Neutrophil (primary cell): ENCODE measurements around the gene VAV3.

Source experiments
- H3K27ac ChIP-seq: fragments of 200-600 bp; sonication (generic); 2 replicates; pipeline ENCODE4 v1.5.1; 2016; ENCODE audit warnings: mild to moderate bottlenecking, moderate library complexity
- H3K27me3 ChIP-seq: fragments of 200-600 bp; sonication (generic); 2 replicates; pipeline ENCODE4 v1.6.0; 2016; ENCODE audit warnings: mild to moderate bottlenecking
- H3K36me3 ChIP-seq: fragments of 200-600 bp; sonication (generic); 2 replicates; pipeline ENCODE4 v1.5.1; 2017
- H3K4me1 ChIP-seq, 2 experiments: fragments of 200-600 bp in 1 of 2; sonication (generic) in 1 of 2; 1 replicate in 1 of 2; 2 replicates in 1 of 2; pipeline versions ENCODE4 v1.5.1 to v1.6.1; 2013 to 2016; ENCODE audit warnings: low read depth in 1 of 2, low read length in 1 of 2, mild to moderate bottlenecking in 1 of 2, moderate library complexity in 1 of 2; ENCODE audit not compliant: control insufficient read depth in 1 of 2, insufficient read depth in 1 of 2
- H3K4me3 ChIP-seq, 2 experiments: fragments of 200-600 bp in 1 of 2; sonication (generic) in 1 of 2; 1 replicate in 1 of 2; 2 replicates in 1 of 2; pipeline ENCODE4 v1.5.1; 2013 to 2016; ENCODE audit warnings: low read depth in 1 of 2, low read length in 1 of 2, mild to moderate bottlenecking in 1 of 2, moderate library complexity in 1 of 2
- H3K9me3 ChIP-seq: fragments of 200-600 bp; sonication (generic); 2 replicates; pipeline ENCODE4 v1.5.1; 2016
- TF ChIP-seq, protein P1 (sequence below): fragments of 200-600 bp; sonication (generic); IDR thresholded peaks from 2 replicates; pipeline ENCODE4 v1.5.1; 2016; ENCODE audit warnings: antibody characterized with exemption

Gene VAV3

DNA sequence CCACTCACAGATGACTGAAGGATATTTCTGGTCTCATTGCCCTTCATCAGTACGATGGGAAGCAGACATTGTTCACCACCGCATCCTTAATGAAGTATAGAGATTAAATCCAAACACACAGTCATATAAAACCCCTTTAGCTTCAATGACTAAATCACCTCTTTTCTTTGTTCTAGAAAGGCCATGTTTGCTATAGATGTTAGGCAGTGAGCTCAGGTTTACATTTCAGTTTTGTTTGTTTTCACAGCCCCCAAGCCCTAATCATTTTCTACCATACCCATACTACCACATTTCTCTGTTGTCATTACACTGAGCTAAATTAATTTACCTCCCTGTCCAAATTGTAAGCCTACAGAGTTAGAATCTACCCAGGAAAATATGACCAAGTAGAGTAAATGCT, 439.0 kb downstream of the VAV3 start:
- Histone ChIP-seq H3K27ac (no peak overlapping the region), H3K9me3 (no peaks in the 10 kb centered on the region), H3K4me3 (no peak overlapping the region), H3K36me3 (no peaks in the 10 kb centered on the region), H3K27me3 (no peaks in the 10 kb centered on the region), H3K4me1 (no peaks in the 10 kb centered on the region)
- TF ChIP-seq, protein P1, sequence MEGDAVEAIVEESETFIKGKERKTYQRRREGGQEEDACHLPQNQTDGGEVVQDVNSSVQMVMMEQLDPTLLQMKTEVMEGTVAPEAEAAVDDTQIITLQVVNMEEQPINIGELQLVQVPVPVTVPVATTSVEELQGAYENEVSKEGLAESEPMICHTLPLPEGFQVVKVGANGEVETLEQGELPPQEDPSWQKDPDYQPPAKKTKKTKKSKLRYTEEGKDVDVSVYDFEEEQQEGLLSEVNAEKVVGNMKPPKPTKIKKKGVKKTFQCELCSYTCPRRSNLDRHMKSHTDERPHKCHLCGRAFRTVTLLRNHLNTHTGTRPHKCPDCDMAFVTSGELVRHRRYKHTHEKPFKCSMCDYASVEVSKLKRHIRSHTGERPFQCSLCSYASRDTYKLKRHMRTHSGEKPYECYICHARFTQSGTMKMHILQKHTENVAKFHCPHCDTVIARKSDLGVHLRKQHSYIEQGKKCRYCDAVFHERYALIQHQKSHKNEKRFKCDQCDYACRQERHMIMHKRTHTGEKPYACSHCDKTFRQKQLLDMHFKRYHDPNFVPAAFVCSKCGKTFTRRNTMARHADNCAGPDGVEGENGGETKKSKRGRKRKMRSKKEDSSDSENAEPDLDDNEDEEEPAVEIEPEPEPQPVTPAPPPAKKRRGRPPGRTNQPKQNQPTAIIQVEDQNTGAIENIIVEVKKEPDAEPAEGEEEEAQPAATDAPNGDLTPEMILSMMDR, result no peak

DNA sequence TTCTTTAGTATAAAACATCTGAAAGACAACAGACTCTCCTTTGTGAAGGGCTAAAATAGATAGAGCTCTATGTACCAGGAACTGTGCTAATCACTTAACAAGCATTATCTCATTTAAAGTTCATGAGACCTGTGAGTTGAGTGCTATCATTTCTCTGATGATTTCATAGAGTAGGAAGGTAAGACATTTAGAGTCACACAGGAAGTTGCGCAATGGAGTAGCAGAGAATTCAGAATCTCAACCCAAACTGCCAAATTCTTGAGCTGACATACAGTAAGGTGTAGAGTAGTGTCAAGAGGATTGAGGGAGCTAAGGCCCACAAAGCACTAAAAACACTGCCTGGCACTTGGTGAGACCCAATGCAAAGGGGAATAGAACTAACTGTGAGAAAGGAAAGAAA, 439.8 kb downstream of the VAV3 start:
- Histone ChIP-seq H3K4me3 (no peak overlapping the region), H3K4me1 (no peaks in the 10 kb centered on the region), H3K36me3 (no peaks in the 10 kb centered on the region), H3K27ac (no peak overlapping the region), H3K9me3 (no peaks in the 10 kb centered on the region), H3K27me3 (no peaks in the 10 kb centered on the region)
- TF ChIP-seq, protein P1, result no peak

GRCh38 chr1:107524301-107524700, 440.7 kb downstream of the VAV3 start:
- H3K4me1 ChIP-seq, result no peaks in the 10 kb centered on the region
- H3K27ac ChIP-seq, result no peak overlapping the region
- no peak overlapping the region for H3K4me3 ChIP-seq
- TF ChIP-seq, protein P1, result no peak
- no peaks in the 10 kb centered on the region for H3K9me3 ChIP-seq
- no peaks in the 10 kb centered on the region for H3K36me3 ChIP-seq
- no peaks in the 10 kb centered on the region for H3K27me3 ChIP-seq

DNA sequence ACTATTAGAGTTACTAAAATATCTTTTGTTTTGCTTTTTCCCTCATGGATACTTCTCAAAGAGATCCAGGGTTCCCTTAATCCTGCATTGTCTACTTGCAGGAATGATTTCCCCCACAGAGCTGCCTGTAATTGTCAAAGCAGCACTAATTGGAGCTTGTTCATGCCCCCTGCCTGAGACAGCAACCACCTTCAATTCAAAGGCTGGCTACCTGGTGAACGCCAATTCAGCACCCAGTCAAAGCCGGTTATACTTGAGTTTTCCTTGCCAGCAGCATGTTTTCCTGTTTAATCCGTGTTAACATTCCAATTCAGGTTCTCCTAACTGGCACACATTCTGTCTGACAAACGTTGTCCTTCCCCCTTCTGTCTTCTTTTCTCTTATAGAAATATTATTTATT, 441.2 kb downstream of the VAV3 start:
- no peaks in the 10 kb centered on the region for H3K27me3 ChIP-seq
- H3K4me3 ChIP-seq, result no peak overlapping the region
- no peaks in the 10 kb centered on the region for H3K36me3 ChIP-seq
- H3K27ac ChIP-seq, result no peak overlapping the region
- TF ChIP-seq, protein P1, result no peak
- H3K9me3 ChIP-seq, result no peaks in the 10 kb centered on the region
- H3K4me1 ChIP-seq, result no peaks in the 10 kb centered on the region

GRCh38 chr1:107523061-107523460, 441.9 kb downstream of the VAV3 start:
- Histone ChIP-seq H3K9me3 (no peaks in the 10 kb centered on the region), H3K4me1 (no peaks in the 10 kb centered on the region), H3K4me3 (no peak overlapping the region), H3K36me3 (no peaks in the 10 kb centered on the region), H3K27ac (no peak overlapping the region), H3K27me3 (no peaks in the 10 kb centered on the region)
- TF ChIP-seq, protein P1, result no peak
